Caco-2 (cell line): ENCODE results near the gene MTCH2. TPM values are rescaled to one million over a fixed set of nuclear protein-coding genes. Genes with fewer than 3 reads are reported as not detected.

Source experiments
- BruUV-seq: library from RNA; stranded (reverse); fragments of 400-500 nt; replicated peaks from 2 replicates; lab custom pipeline; 2021; lab: Mats Ljungman, UMichigan
- CTCF ChIA-PET: fragments of 300-600 bp; sonication (Branson Sonifier 250); formaldehyde crosslinking; loops from one replicate; lab custom pipeline; 2022; ENCODE audit warnings: antibody characterized with exemption; lab: Charles Lee
- POLR2A ChIA-PET: fragments of 300-600 bp; sonication (Branson Sonifier 250); formaldehyde crosslinking; loops from one replicate; lab custom pipeline; 2022; ENCODE audit warnings: antibody characterized with exemption; lab: Charles Lee
- DNase-seq, 2 experiments: peaks; one replicate each; pipeline versions ENCODE4 v3.0.0 to v3.0.0-alpha.2; 2020 to 2022
- H3K27me3 ChIP-seq: replicated peaks from 2 replicates; pipeline ENCODE4 v1.6.0; 2011; ENCODE audit warnings: low read length; ENCODE audit not compliant: control insufficient read depth, insufficient read depth
- H3K36me3 ChIP-seq: 2 replicates; pipeline ENCODE4 v1.5.1; 2011; ENCODE audit warnings: low read length; ENCODE audit not compliant: control insufficient read depth, insufficient read depth
- H3K4me1 ChIP-seq: fragments of 250-450 bp; sonication (Bioruptor Pico); 2 replicates; pipeline ENCODE4 v1.5.1; 2020; ENCODE audit warnings: mild to moderate bottlenecking
- H3K4me3 ChIP-seq: 2 replicates; pipeline ENCODE4 v1.5.1; 2011; ENCODE audit warnings: low read depth, mild to moderate bottlenecking, control low read depth, low read length
- H3K9me3 ChIP-seq: fragments of 250-450 bp; sonication (Bioruptor Pico); 2 replicates; pipeline ENCODE4 v1.5.1; 2020; ENCODE audit warnings: mild to moderate bottlenecking, moderate library complexity
- H3K27ac Mint-ChIP-seq: one replicate; pipeline ENCODE4 v1.8.0; 2022; ENCODE audit warnings: mixed read lengths; ENCODE audit not compliant: unreplicated experiment
- H3K27me3 Mint-ChIP-seq: one replicate; pipeline ENCODE4 v1.8.0; 2022; ENCODE audit warnings: mixed read lengths; ENCODE audit not compliant: insufficient read depth, unreplicated experiment
- H3K36me3 Mint-ChIP-seq: one replicate; pipeline ENCODE4 v1.8.0; 2022; ENCODE audit warnings: mild to moderate bottlenecking, mixed read lengths; ENCODE audit not compliant: insufficient read depth, unreplicated experiment
- H3K4me1 Mint-ChIP-seq: one replicate; pipeline ENCODE4 v1.8.0; 2022; ENCODE audit warnings: low read depth, mixed read lengths; ENCODE audit not compliant: unreplicated experiment
- H3K4me3 Mint-ChIP-seq: one replicate; pipeline ENCODE4 v1.8.0; 2022; ENCODE audit warnings: mild to moderate bottlenecking, moderate library complexity, mixed read lengths; ENCODE audit not compliant: unreplicated experiment
- H3K9me3 Mint-ChIP-seq: one replicate; pipeline ENCODE4 v1.8.0; 2022; ENCODE audit warnings: mixed read lengths; ENCODE audit not compliant: unreplicated experiment
- CTCF ChIP-seq, 2 experiments: fragments of 200-600 bp in 1 of 2; IDR thresholded peaks; 1 replicate in 1 of 2; 2 replicates in 1 of 2; pipeline versions ENCODE4 v1.5.1 to v1.8.0; 2011 to 2022; ENCODE audit warnings: antibody characterized with exemption in 1 of 2, control low read depth in 1 of 2, inconsistent platforms in 1 of 2, low read depth in 1 of 2, low read length in 1 of 2, mild to moderate bottlenecking in 1 of 2, moderate library complexity in 1 of 2; ENCODE audit not compliant: insufficient read depth in 1 of 2, severe bottlenecking in 1 of 2, unreplicated experiment in 1 of 2
- intact Hi-C: fragments of 100-400 bp; cut with micrococcal nuclease; formaldehyde crosslinking; loops from one replicate; pipeline ENCODE4 v1.10.0; 2022; ENCODE audit not compliant: unreplicated experiment
- total RNA-seq: library from RNA; stranded (reverse); gene quantifications from 2 replicates; pipeline ENCODE4 v1.2.3, GENCODE V29; 2022

Gene MTCH2
- total RNA-seq, 1 experiment from 2014 or later, result 167 TPM

- CTCF ChIA-PET, result no interaction called here
- H3K27me3 Mint-ChIP-seq, result no peaks in the 10 kb centered on the region
- intact Hi-C loops, result no loop called here
Observed at GRCh38 chr11:47675851-47676250, 33.5 kb upstream of the MTCH2 start.

DNA sequence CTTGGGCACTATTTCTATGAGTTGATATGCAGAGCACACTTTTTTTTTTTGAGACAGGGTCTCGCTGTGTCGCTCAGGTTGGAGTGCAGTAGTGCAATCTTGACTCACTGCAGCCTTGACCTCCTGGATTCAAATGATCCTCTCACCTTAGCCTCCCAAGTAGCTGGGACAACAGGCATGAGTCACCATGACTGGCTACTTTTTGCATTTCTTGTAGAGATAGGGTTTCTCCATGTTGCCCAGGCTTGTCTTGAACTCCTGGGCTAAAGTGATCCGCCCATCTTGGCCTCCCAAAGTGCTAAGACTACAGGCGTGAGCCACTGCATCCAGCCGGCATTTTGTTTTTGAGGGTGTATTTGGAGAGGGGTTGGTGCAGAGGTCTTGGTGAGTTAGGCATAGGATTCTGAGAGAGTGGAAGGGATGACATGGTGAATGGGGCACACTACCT lies 29.9 kb upstream of the MTCH2 start:
- no peak for DNase-seq
- H3K36me3 Mint-ChIP-seq, result no peaks in the 10 kb centered on the region
- CTCF ChIA-PET, result no interaction called here

More at GRCh38 chr11:47675851-47676250, 33.5 kb upstream of the MTCH2 start:
- H3K36me3 ChIP-seq, result no peaks in the 10 kb centered on the region
- POLR2A ChIA-PET, result no interaction called here
- no peaks in the 10 kb centered on the region for H3K9me3 ChIP-seq
- Mint-ChIP-seq H3K9me3 (no peaks in the 10 kb centered on the region), H3K4me1 (no peaks in the 10 kb centered on the region), H3K36me3 (no peaks in the 10 kb centered on the region), H3K27ac (no peak overlapping the region), H3K4me3 (no peak overlapping the region)
- no peaks in the 10 kb centered on the region for H3K4me1 ChIP-seq
- no peaks in the 10 kb centered on the region for H3K27me3 ChIP-seq
- no peak for DNase-seq
- BruUV-seq, result no TSS peak
- no peak overlapping the region for H3K4me3 ChIP-seq
- TF ChIP-seq CTCF (IDR thresholded peaks at IDR 0.05; ENCODE audit: insufficient read depth in 1 of 2, low read depth in 1 of 2, low read length in 1 of 2, severe bottlenecking in 1 of 2, unreplicated experiment in 1 of 2), result no peak

GRCh38 chr11:47669856-47670255 lies 27.5 kb upstream of the MTCH2 start:
- Mint-ChIP-seq H3K36me3 (no peaks in the 10 kb centered on the region), H3K9me3 (no peaks in the 10 kb centered on the region), H3K4me1 (no peaks in the 10 kb centered on the region), H3K27ac (no peak overlapping the region), H3K27me3 (no peaks in the 10 kb centered on the region), H3K4me3 (no peak overlapping the region)
- intact Hi-C loops, result no loop called here
- CTCF ChIA-PET, result no interaction called here
- Histone ChIP-seq H3K9me3 (no peaks in the 10 kb centered on the region), H3K27me3 (no peaks in the 10 kb centered on the region), H3K4me1 (peaks cover 3% of the 10 kb centered on the region; the same call in 1 of the 2 replicates), H3K36me3 (no peaks in the 10 kb centered on the region), H3K4me3 (no peak overlapping the region)
- no TSS peak for BruUV-seq
- TF ChIP-seq CTCF (IDR thresholded peaks at IDR 0.05; ENCODE audit: insufficient read depth in 1 of 2, low read depth in 1 of 2, low read length in 1 of 2, severe bottlenecking in 1 of 2, unreplicated experiment in 1 of 2), result no peak
- POLR2A ChIA-PET, result no interaction called here
- no peak for DNase-seq

More for the DNA sequence above, 29.9 kb upstream of the MTCH2 start:
- no TSS peak for BruUV-seq
- no peak overlapping the region for H3K4me3 ChIP-seq
- no peaks in the 10 kb centered on the region for H3K27me3 ChIP-seq
- H3K9me3 Mint-ChIP-seq, result no peaks in the 10 kb centered on the region
- intact Hi-C loops, result no loop called here
- POLR2A ChIA-PET, result no interaction called here
- no peaks in the 10 kb centered on the region for H3K9me3 ChIP-seq
- no peaks in the 10 kb centered on the region for H3K27me3 Mint-ChIP-seq
- no peaks in the 10 kb centered on the region for H3K36me3 ChIP-seq
- no peak for TF ChIP-seq CTCF (IDR thresholded peaks at IDR 0.05; ENCODE audit: insufficient read depth in 1 of 2, low read depth in 1 of 2, low read length in 1 of 2, severe bottlenecking in 1 of 2, unreplicated experiment in 1 of 2)
- H3K4me1 ChIP-seq, result peaks cover 3% of the 10 kb centered on the region; the same call in 1 of the 2 replicates
- H3K27ac Mint-ChIP-seq, result no peak overlapping the region
- no peaks in the 10 kb centered on the region for H3K4me1 Mint-ChIP-seq
- H3K4me3 Mint-ChIP-seq, result no peak overlapping the region
